ENCODE results near the gene WDR48.

WDR48 gene

DNA sequence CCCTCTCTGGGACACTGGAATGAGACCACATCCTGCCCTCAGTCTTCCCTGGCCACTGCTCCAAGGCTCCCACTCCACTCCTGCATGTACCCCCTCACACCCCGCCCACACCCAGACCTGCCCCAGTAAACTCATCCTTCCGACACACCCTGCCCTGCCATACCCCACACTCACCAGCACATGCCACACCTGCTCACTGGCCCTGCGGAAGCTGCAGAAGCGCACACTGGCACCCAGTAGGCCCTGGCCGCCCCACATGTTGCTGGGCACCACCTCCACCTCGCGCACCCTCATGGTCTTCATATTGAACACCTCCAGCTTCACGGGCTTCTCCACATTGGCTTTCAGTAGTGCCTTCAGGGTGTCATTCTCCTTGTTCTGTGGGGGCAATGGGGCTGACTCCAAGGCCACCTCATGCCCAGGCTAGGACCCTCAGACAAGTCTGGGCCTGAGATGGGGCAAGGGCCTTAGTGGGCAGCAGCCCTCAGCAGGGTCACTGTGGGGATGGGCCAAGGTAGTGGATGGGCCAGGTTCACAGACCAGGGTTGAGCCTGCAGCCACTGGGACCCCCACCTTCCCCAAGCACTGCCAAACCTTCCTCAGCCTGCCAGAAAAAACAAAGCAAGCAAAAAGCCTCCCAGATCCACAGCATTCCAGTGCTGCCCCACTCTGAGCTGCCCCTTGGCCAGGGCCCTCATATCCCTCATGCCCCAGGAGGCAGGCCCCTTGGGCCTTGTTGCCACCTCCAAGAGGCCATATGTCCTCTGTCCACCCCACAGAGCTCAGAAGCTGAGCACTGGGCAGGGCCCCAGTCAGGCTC is 50.9 kb downstream of the WDR48 start:
- no peak for DNase-seq (ENCODE audit: low read depth)

GRCh38 chr3:39103324-39103693 is 51.5 kb downstream of the WDR48 start:
- no peak for DNase-seq (ENCODE audit: low read depth)

DNA sequence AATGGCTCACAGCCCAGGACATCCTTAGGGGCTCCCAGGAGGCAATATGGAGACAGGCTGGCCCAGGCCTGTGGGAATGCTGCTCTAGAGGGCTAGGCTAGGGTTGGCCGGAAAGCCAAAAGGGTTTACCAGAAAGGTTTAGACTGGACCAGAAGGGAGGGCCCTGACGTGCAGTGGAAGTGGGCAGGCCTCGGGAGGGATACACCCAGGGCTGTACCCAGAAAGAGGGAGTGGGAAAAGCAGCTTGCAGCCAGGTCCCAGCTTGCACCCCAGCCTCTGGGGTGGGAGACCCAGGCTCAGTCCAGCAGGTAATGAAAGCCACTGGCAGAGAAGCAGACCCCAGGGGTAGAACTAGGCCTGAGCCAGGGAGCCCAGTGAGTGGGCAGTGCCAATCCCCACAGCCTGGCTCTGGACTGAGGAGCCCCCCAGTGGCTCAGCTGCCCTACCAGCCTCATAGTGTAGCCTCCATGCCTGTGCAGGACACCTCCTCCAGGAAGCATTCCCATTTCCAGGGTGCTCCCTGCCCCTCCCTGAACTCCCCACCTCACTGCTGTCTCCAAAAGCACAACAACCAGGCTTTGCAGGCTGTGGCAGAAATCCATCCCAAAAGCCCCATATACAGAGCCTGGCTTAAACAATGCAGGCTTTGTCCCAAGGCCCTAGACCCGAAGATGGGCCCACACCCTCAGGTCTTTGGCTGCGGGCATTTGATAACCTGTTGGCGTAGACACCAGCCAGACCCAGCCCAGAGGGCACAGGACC is 52.2 kb downstream of the WDR48 start:
- no peak for DNase-seq (ENCODE audit: low read depth)

- no peak for DNase-seq (ENCODE audit: low read depth)
Observed at GRCh38 chr3:39104961-39105686, 53.3 kb downstream of the WDR48 start.

DNA sequence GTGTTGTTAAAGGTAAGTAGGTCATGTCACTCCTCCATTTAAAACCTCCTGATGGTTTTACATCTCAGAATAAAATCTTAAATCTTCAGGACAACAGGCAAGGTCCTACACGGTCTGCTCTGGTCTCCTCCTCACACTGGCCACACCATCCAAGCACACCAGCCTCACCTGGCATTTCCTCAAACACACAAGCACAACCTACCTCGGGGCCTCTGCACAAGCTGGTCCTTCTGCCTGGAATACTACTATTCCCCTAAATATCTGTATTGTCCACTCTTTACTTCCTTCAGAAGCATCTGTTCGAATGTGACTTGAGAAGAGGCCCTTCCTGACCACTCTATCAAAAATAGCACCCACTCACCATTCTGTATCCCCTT is 53.9 kb downstream of the WDR48 start:
- DNase-seq (ENCODE audit: low read depth) = no peak

DNA sequence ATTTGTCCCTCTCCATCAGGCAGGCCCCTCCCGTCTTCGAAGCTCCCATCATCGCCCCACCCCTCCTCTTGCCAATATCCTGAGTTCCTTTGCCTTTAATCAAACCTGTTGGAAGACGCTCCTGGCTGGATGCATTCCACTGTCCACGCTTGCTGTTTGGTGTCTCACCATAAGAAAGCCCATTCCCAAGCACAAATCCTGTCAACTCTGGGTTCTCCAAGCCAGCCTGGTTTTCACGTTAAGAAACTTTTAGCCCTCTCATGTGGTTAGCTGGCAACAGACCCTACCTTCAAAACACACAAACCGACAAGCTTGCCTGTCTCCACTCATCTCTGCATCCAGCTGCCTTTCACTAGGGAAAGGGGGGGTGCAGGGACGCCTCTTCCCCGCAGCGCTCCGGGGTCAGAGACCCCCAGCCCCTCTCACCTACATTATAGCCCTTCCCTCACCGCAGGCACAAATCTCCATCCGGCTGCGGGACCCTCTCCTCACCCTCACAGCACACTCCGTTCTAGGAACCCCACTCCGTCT is 54.5 kb downstream of the WDR48 start:
- DNase-seq (ENCODE audit: low read depth) = no peak

DNA sequence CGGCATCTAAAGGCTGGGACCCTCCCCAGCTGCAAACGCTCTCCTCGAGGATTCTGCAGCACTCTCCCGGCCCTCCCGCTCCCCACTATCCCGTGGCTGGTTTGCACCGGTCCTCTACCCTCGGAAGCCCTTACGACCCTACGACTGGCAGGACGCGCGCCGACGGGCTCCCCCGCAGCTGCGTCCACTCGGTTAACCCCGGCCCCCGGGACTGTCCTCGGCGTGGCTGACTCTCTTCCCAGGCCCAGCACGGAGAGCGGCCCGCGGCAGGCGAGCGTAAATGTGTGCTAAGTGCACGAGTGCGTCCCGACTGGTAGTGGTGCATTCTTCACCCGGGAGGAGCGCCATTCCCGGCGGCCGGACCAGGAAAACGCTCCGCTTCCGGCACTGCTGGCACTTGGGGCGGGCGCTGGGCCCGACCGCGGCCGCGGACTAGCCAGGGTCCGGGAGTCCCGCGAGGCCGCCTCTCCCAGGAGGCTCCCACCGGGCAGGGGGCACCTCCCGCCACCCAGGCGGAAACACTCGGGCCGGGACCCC is 55.1 kb downstream of the WDR48 start:
- no peak for DNase-seq (ENCODE audit: low read depth)

DNA sequence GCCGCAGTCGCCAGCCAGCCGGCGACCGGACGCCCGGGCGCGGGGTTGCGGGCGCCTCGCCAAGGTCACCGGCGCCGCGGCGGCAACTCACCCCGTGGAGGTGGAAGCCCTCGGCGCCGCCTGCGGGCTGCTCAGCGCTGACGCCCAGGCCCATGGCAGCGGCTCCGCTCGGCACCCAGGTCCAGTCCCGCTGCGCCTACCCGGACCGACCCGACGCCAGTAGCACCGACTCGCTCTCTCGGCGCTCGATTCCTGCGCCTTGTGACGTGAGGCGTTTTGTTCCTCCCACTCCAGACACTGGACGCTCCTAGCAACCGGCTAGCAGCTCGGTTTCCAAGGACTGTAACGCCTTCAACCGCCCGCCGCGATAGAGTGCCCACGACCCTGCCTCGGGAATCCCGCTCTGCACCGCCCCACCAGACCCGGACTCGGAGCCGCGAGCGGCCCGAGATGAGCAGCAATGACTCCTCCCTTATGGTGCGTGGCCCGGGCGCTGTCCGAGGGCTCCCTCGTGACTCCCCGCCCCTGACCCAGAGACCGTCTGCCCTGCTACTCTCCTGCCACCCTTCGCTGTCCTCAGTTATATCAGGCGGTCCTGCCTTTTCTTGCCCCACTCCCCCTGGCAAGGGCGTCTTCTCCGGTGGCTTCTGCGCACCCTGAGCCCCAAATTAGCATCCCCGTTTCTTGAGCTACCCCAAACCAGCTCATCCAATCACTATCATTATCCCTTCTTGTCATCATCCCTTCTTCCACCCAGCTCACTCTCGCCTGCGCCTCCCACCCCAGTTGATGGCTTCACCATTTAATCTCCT is 55.8 kb downstream of the WDR48 start, which contains the start of the genes GORASP1 and TTC21A:
Gene GORASP1 (minus strand): TSS at position 240 of the 812 bp plus-strand sequence. CDS start 86 bp downstream, at position 154.
Gene TTC21A (plus strand): TSS at position 293 of the 812 bp plus-strand sequence. CDS start 158 bp downstream, at position 451.
- peak; percentile 72 for DNase-seq (ENCODE audit: low read depth)

GRCh38 chr3:39108200-39108710 is 56.4 kb downstream of the WDR48 start:
- DNase-seq (ENCODE audit: low read depth) = no peak

GRCh38 chr3:39109086-39109485 is 57.3 kb downstream of the WDR48 start:
- DNase-seq (ENCODE audit: low read depth) = no peak

GRCh38 chr3:39110041-39110639 is 58.3 kb downstream of the WDR48 start:
- DNase-seq (ENCODE audit: low read depth) = no peak

DNA sequence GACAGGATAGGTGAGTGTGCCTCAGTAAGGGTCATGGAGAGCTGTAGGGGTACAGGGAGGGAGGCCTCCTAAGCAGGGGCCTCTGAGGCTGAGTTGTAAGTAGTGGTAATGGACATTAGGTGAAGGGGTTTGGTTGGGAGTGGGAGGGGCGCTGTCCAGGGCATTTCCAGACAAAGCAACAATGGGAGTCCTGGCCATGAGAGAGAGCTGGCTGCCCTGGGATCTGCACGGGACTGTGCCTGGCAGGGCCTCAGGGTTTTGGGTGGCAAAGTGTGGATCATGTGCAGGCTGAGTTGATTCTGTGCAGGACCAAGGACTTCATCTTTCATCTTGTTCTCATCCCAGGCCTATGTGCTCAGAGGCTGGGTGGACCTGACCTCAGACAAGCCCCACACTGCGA is 60.3 kb downstream of the WDR48 start:
- DNase-seq (ENCODE audit: low read depth) = no peak

DNA sequence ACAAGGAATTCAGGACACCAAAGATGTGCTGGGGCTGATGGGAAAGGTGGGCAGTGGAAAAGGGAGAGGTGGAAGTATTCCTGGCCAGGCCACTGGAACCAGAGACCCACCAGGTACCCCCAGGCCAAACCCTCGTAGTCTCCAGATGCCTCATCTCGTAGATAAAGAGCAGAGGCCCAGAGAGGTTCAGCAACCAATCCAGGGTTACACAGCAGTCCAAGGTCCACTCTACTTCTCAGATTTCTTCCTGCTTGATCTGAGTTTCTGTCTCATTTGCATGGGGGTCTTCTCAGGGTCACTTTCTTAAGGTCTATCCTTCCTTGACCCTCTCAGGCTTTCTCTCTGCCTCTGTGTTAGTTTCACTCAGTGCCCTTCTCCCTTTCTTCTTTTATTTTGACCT is 60.7 kb downstream of the WDR48 start:
- DNase-seq (ENCODE audit: low read depth) = no peak

DNA sequence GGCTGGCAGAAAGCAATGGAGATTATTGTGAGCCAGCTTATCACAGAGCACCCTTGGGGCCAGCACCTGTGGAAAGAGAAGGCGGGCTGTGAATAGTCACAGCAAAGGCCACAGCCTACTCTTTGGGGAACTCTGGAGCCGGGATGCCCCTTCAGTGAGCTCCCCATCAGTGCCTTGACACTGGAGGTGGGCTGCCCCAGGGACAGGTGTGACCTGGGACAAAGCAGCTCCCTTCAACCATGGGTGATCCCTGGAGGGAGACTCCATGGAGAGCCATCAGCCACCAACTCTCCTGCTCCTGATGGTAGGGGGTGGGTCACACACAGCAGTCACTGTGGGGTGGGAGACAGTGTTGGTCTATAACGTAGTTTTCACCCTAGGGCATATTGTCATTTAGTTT is 61.5 kb downstream of the WDR48 start:
- DNase-seq (ENCODE audit: low read depth) = no peak

DNA sequence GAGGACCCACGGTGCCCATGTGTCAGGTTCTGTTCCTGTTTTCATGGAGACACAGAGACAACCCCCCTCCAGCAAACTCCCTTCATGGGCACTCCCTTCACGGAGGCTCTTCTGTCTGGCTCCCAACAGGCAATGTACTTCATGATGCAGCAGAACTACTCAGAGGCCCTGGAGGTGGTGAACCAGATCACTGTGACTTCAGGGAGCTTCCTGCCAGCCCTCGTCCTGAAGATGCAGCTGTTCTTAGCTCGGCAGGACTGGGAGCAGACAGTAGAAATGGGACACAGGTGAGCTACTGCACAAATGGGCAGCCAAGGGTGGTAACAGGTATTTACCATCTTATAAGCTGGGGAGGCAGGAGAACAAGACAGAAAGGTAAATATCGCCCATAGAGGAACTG is 62.6 kb downstream of the WDR48 start:
- DNase-seq (ENCODE audit: low read depth) = no peak

- DNase-seq (ENCODE audit: low read depth) = no peak
Observed at GRCh38 chr3:39115870-39116269, 64.1 kb downstream of the WDR48 start.

DNA sequence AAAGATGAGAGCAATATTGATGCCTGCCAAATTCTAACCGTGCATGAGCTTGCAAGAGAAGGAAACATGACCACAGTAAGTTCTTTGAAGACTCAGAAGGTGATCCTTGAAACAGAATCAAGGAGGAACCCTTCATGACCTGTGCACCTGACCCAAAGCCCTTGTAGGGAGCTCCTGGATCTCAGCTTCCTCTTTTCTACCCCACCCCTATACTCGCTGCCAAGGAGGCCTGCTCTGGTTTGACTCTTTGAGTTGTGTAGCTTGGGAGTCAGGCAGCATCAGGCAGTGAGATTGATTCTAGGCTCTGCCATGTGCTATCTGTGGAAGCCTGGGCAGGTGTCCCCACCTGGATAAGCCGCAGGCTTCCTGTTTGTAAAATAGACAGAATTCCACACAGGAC is 66.3 kb downstream of the WDR48 start:
- DNase-seq (ENCODE audit: low read depth) = no peak

GRCh38 chr3:39118931-39119660 is 67.3 kb downstream of the WDR48 start:
- DNase-seq (ENCODE audit: low read depth) = no peak

DNA sequence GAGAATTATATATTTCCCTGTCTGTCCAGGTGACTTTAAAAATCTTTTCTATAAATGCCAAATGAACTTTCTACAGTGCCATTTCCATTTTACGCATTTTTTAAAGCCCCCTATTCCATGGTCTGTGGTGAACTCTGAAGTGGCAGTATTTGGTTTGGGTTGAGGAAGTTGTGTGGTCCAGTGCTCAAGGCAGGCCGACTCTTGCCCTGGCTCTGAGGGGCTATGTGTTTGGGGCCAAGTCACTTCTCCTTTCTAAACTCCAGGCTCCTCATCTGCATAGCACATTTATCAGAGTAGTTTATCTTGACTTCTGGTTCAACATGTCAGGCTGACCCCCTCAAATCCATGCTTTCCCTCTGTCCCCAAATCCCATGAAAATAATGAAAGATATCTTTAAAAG is 69.8 kb downstream of the WDR48 start:
- DNase-seq (ENCODE audit: low read depth) = no peak

GRCh38 chr3:39122813-39123212 is 71.0 kb downstream of the WDR48 start:
- no peak for DNase-seq (ENCODE audit: low read depth)

All from HS-27A (cell line).